GM23338 (cell line): ENCODE results near the gene EDA. TPM values are rescaled to one million over a fixed set of nuclear protein-coding genes. Genes with fewer than 3 reads are reported as not detected.

Experiments used
- ATAC-seq: fragments of 200-7000 bp; cut with Tn5 transposase; 3 replicates; pipeline ENCODE4 v1.9.1; 2020
- DNase-seq: peaks from one replicate; pipeline ENCODE4 v3.0.0-alpha.2; 2015; ENCODE audit warnings: low spot score
- H2AFZ ChIP-seq: fragments of 200-600 bp; sonication (generic); 2 replicates; pipeline ENCODE4 v1.8.0; 2016; ENCODE audit warnings: antibody characterized with exemption, mild to moderate bottlenecking, moderate library complexity
- H3F3A ChIP-seq: fragments of 200-600 bp; sonication (generic); replicated peaks from 2 replicates; pipeline ENCODE4 v1.8.0; 2017; ENCODE audit warnings: antibody characterized with exemption, mixed run types, low read depth
- H3K27ac ChIP-seq: fragments of 200-600 bp; sonication (generic); 2 replicates; pipeline ENCODE4 v1.6.1; 2016; ENCODE audit warnings: low read depth
- H3K27me3 ChIP-seq: fragments of 200-600 bp; sonication (generic); 2 replicates; pipeline ENCODE4 v1.8.0; 2016; ENCODE audit warnings: mild to moderate bottlenecking, mixed run types, moderate library complexity; ENCODE audit not compliant: insufficient read depth
- H3K36me3 ChIP-seq: fragments of 200-600 bp; sonication (generic); 2 replicates; pipeline ENCODE4 v1.8.0; 2016; ENCODE audit warnings: mild to moderate bottlenecking; ENCODE audit not compliant: insufficient read depth
- H3K4me1 ChIP-seq: fragments of 200-600 bp; sonication (generic); 2 replicates; pipeline ENCODE4 v1.8.0; 2016; ENCODE audit warnings: mild to moderate bottlenecking, moderate library complexity; ENCODE audit not compliant: insufficient read depth
- H3K4me2 ChIP-seq: fragments of 200-600 bp; sonication (generic); 2 replicates; pipeline ENCODE4 v1.7.1; 2017; ENCODE audit warnings: mixed run types
- H3K4me3 ChIP-seq: fragments of 200-600 bp; sonication (generic); 2 replicates; pipeline ENCODE4 v1.6.1; 2016; ENCODE audit warnings: mixed run types
- H3K79me2 ChIP-seq: fragments of 200-600 bp; sonication (generic); replicated peaks from 2 replicates; pipeline ENCODE4 v1.8.0; 2017; ENCODE audit warnings: mild to moderate bottlenecking; ENCODE audit not compliant: insufficient read depth
- H3K9me2 ChIP-seq: fragments of 200-600 bp; sonication (generic); 2 replicates; pipeline ENCODE4 v1.8.0; 2017; ENCODE audit not compliant: insufficient read depth
- H4K20me1 ChIP-seq: fragments of 200-600 bp; sonication (generic); replicated peaks from 2 replicates; pipeline ENCODE4 v1.8.0; 2017; ENCODE audit warnings: mild to moderate bottlenecking; ENCODE audit not compliant: insufficient read depth
- H3K27ac Mint-ChIP-seq: 2 replicates; pipeline ENCODE4 v1.8.0; 2020; ENCODE audit warnings: inconsistent platforms, mild to moderate bottlenecking, moderate library complexity, mixed read lengths
- H3K27me3 Mint-ChIP-seq: 3 replicates; pipeline ENCODE4 v1.8.0; 2022; ENCODE audit warnings: low read depth, mild to moderate bottlenecking, moderate library complexity, mixed read lengths, inconsistent platforms; ENCODE audit not compliant: insufficient read depth, poor library complexity
- H3K36me3 Mint-ChIP-seq: 3 replicates; pipeline ENCODE4 v1.8.0; 2021; ENCODE audit warnings: low read depth, mild to moderate bottlenecking, inconsistent platforms, moderate library complexity, mixed read lengths
- H3K4me1 Mint-ChIP-seq: 3 replicates; pipeline ENCODE4 v1.8.0; 2020; ENCODE audit warnings: mild to moderate bottlenecking, inconsistent platforms, mixed read lengths
- H3K4me3 Mint-ChIP-seq: 3 replicates; pipeline ENCODE4 v1.8.0; 2021; ENCODE audit warnings: moderate library complexity, mild to moderate bottlenecking, inconsistent platforms, mixed read lengths
- H3K9me3 Mint-ChIP-seq: 3 replicates; pipeline ENCODE4 v1.8.0; 2020; ENCODE audit warnings: moderate library complexity, mild to moderate bottlenecking, inconsistent platforms, mixed read lengths
- NANOG ChIP-seq: IDR thresholded peaks from 2 replicates; pipeline ENCODE4 v1.6.1; 2016; ENCODE audit warnings: antibody characterized with exemption, borderline replicate concordance
- REST ChIP-seq: IDR thresholded peaks from one replicate; pipeline ENCODE4 v1.6.1; 2018; ENCODE audit warnings: antibody characterized with exemption; ENCODE audit not compliant: unreplicated experiment
- ZNF114 ChIP-seq: fragments of 250-450 bp; sonication (Bioruptor Pico); IDR thresholded peaks from 2 replicates; pipeline ENCODE4 v1.5.0; 2020; ENCODE audit warnings: mild to moderate bottlenecking, moderate library complexity
- polyA plus RNA-seq: library from polyadenylated mRNA; unstranded; fragments of >200 nt; fragmentation: Nextera tagmentation; extraction: Ambion mirVana; gene quantifications from 2 replicates; pipeline ENCODE4 v1.2.1, GENCODE V29; 2016
- total RNA-seq: library from RNA; depleted of rRNA; stranded (reverse); fragments of >200 nt; shearing (Covaris generic); gene quantifications from 2 replicates; pipeline ENCODE4 v1.2.3, GENCODE V29; 2014
- TF ChIP-seq, protein P1 (sequence below), 2 experiments: fragments of 200-600 bp in 1 of 2; sonication (generic) in 1 of 2; conservative IDR thresholded peaks; 2 replicates each; pipeline versions ENCODE4 v1.5.1 to v1.6.1; 2016 to 2017; ENCODE audit warnings: antibody characterized with exemption in 2 of 2, low read depth in 2 of 2, mild to moderate bottlenecking in 2 of 2, moderate library complexity in 1 of 2
- TF ChIP-seq, protein P2 (sequence below): fragments of 250-450 bp; sonication (Bioruptor Pico); IDR thresholded peaks from 2 replicates; pipeline ENCODE4 v1.5.0; 2020; ENCODE audit warnings: mild to moderate bottlenecking, moderate library complexity

Gene EDA
- total and polyA plus RNA-seq, 2 experiments from 2014 or later, result 6.6 to 19.6 TPM

GRCh38 chrX:69718102-69718501, 102.2 kb downstream of the EDA start (continued):
- TF ChIP-seq REST (no peak), ZNF114 (CRISPR knock-in tag) (no peak), NANOG (no peak)

- Histone ChIP-seq H3K9me2 (no peaks in the 10 kb centered on the region), H4K20me1 (no peaks in the 10 kb centered on the region), H3K4me3 (no peak overlapping the region), H3F3A (no peaks in the 10 kb centered on the region), H3K27ac (no peak overlapping the region), H3K4me1 (no peaks in the 10 kb centered on the region), H3K27me3 (no peaks in the 10 kb centered on the region), H2AFZ (no peak overlapping the region), H3K36me3 (no peaks in the 10 kb centered on the region), H3K79me2 (0 out of 2 replicates have a peak, but pooled peaks cover 3% of the 10 kb centered on the region), H3K4me2 (no peak overlapping the region)
- TF ChIP-seq, protein P1, sequence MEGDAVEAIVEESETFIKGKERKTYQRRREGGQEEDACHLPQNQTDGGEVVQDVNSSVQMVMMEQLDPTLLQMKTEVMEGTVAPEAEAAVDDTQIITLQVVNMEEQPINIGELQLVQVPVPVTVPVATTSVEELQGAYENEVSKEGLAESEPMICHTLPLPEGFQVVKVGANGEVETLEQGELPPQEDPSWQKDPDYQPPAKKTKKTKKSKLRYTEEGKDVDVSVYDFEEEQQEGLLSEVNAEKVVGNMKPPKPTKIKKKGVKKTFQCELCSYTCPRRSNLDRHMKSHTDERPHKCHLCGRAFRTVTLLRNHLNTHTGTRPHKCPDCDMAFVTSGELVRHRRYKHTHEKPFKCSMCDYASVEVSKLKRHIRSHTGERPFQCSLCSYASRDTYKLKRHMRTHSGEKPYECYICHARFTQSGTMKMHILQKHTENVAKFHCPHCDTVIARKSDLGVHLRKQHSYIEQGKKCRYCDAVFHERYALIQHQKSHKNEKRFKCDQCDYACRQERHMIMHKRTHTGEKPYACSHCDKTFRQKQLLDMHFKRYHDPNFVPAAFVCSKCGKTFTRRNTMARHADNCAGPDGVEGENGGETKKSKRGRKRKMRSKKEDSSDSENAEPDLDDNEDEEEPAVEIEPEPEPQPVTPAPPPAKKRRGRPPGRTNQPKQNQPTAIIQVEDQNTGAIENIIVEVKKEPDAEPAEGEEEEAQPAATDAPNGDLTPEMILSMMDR (conservative IDR thresholded peaks at IDR 0.05; ENCODE audit: low read depth in 2 of 2), result no peak
- TF ChIP-seq, protein P2, sequence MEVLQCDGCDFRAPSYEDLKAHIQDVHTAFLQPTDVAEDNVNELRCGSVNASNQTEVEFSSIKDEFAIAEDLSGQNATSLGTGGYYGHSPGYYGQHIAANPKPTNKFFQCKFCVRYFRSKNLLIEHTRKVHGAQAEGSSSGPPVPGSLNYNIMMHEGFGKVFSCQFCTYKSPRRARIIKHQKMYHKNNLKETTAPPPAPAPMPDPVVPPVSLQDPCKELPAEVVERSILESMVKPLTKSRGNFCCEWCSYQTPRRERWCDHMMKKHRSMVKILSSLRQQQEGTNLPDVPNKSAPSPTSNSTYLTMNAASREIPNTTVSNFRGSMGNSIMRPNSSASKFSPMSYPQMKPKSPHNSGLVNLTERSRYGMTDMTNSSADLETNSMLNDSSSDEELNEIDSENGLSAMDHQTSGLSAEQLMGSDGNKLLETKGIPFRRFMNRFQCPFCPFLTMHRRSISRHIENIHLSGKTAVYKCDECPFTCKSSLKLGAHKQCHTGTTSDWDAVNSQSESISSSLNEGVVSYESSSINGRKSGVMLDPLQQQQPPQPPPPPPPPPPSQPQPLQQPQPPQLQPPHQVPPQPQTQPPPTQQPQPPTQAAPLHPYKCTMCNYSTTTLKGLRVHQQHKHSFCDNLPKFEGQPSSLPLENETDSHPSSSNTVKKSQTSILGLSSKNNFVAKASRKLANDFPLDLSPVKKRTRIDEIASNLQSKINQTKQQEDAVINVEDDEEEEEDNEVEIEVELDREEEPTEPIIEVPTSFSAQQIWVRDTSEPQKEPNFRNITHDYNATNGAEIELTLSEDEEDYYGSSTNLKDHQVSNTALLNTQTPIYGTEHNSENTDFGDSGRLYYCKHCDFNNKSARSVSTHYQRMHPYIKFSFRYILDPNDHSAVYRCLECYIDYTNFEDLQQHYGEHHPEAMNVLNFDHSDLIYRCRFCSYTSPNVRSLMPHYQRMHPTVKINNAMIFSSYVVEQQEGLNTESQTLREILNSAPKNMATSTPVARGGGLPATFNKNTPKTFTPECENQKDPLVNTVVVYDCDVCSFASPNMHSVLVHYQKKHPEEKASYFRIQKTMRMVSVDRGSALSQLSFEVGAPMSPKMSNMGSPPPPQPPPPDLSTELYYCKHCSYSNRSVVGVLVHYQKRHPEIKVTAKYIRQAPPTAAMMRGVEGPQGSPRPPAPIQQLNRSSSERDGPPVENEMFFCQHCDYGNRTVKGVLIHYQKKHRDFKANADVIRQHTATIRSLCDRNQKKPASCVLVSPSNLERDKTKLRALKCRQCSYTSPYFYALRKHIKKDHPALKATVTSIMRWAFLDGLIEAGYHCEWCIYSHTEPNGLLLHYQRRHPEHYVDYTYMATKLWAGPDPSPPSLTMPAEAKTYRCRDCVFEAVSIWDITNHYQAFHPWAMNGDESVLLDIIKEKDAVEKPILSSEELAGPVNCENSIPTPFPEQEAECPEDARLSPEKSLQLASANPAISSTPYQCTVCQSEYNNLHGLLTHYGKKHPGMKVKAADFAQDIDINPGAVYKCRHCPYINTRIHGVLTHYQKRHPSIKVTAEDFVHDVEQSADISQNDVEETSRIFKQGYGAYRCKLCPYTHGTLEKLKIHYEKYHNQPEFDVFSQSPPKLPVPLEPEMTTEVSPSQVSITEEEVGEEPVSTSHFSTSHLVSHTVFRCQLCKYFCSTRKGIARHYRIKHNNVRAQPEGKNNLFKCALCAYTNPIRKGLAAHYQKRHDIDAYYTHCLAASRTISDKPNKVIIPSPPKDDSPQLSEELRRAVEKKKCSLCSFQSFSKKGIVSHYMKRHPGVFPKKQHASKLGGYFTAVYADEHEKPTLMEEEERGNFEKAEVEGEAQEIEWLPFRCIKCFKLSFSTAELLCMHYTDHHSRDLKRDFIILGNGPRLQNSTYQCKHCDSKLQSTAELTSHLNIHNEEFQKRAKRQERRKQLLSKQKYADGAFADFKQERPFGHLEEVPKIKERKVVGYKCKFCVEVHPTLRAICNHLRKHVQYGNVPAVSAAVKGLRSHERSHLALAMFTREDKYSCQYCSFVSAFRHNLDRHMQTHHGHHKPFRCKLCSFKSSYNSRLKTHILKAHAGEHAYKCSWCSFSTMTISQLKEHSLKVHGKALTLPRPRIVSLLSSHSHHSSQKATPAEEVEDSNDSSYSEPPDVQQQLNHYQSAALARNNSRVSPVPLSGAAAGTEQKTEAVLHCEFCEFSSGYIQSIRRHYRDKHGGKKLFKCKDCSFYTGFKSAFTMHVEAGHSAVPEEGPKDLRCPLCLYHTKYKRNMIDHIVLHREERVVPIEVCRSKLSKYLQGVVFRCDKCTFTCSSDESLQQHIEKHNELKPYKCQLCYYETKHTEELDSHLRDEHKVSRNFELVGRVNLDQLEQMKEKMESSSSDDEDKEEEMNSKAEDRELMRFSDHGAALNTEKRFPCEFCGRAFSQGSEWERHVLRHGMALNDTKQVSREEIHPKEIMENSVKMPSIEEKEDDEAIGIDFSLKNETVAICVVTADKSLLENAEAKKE (CRISPR knock-in tag), result no peak
- H3K9me3 Mint-ChIP-seq, result peaks cover 10% of the 10 kb centered on the region; the same call in 2 of the 3 replicates
- H3K27me3 Mint-ChIP-seq, result no peaks in the 10 kb centered on the region
- ATAC-seq (no peak), DNase-seq (no peak)
- 0 out of 3 replicates have a peak, but pooled peaks cover 4% of the 10 kb centered on the region for H3K4me1 Mint-ChIP-seq
- no peak overlapping the region for H3K4me3 Mint-ChIP-seq
- no peak overlapping the region for H3K27ac Mint-ChIP-seq
- peaks cover 2% of the 10 kb centered on the region; the same call in 1 of the 3 replicates for H3K36me3 Mint-ChIP-seq
Observed at GRCh38 chrX:69724307-69724706, 108.4 kb downstream of the EDA start.
